Fibroblast of skin of abdomen (primary cell): ENCODE data around the gene FRMD1.
"Not testable (repeated sequence)": the region's sequence is repeated elsewhere in the genome, so short reads cannot be mapped to it uniquely, and the experiment has no call there.

Source experiments
- DNase-seq: peaks from one replicate; pipeline ENCODE4 v3.0.0-alpha.2; 2013

Gene FRMD1

DNA sequence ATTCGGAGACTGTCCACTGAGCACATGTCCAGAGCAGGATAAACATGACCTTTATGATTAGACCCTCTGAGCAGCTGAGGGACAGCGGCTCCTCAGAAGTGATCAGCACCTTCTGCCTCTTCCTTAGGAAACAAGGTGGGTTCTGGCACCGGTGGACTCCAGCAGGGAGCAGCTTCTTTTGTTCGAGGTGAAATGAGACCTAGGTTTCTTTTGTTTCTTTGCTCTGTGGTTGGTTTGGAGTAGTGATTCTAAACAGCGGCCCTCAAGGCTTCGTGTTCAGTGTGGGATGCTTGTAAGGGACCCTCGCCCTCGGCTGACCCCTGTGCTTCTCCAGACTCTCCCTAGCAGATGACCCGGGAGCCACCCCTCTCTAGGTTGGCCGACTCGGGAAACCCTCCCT is 14.6 kb upstream of the FRMD1 start:
- DNase-seq = no peak

DNA sequence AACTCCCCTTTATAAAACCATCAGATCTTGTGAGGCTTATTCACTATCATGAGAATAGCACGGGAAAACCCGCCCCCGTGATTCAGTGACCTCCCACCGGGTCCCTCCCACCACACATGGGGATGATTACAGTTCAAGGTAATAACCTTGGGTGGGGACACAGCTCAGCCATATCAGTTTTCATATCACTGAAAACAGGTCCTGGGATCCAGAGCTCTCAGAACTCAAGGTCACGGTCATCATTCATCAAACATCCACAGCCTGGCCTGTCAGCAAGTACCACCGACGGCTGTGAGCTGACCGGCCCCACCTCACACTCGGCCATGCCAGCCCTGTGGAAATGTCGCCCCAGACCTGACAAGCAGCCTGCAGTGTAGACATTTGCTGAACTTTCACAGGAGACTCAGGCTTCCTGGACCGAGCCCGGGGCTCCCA is 14.1 kb upstream of the FRMD1 start:
- DNase-seq = no peak

DNA sequence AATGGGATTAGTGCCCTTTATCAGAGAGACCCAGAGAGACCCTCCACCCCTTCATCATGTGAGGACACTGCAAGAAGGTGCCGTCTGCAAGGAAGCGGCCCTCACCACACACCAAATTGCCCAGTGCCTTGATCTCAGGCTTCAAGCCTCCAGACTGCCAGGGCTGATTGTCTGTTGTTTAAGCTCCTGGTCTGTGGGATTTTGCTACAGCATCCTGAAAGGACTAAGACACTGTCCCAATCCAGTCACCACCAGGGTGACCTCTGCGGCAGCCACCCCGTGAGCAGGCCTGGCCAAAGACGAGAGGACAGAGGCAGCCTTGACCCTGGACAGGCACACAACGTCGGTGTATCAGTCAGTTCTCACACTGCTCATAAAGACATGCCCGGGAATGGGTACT is 13.5 kb upstream of the FRMD1 start:
- DNase-seq = no peak

DNA sequence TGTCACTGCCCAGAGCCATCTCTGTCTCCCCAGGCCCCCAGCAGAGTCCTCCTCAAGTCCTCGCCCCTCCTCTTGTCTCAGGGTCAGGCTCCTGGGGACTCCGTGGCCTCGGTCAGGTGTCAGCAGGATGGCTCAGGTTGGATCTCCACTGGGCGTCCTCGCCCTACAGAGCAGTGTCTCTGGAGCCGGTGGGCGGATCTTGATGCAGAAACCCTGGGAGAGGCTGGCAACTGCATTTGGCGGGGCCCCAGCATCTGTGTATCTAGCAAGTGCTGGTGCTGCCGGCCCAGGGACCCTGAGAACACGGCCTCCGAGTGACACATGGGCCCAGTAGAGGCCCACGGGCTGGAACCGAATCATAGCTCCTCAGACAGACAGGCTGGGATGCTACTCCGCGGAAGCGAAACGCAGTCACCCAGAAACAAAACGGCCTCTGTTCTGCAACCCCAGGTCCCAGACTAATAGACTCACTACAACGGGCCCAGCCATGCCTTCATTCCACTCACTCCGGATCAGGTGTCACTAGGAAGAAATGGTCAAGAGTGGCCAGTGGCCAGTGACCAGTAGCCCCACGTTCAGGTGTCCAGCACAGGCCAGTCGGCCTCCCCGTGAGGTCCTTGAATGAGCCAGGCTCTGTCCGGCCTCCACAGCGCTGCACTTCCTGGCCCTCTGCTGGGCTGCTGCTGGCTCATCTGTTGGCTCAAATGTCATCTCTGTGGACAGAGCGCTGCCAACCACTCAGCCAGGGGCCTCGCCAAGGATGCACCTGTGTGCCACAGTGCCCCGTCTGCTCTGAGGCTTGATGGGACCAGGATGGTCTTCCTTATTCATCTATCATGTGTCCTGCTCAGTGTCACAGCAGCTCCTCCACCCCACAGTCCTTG is 12.6 kb upstream of the FRMD1 start:
- no peak for DNase-seq

DNA sequence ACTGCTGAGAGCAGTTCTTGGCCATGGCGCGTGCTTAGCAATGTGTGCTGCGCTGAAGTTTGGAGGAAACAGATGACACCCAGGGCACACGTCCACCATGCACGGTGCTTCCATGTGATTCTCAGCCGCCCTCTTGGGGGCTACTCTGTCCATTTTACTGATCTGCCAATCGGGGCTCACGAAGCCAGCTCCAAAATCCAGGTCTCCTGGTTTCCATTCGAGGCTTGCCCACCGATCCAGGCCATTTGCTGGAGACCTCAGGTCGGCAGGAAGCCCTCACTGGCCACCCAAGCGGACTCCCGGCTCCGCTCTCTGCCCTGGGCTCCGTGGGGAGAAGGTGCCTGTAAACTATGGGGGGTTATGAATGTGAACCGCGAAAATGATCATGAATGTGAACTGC is 11.7 kb upstream of the FRMD1 start:
- DNase-seq = no peak

DNA sequence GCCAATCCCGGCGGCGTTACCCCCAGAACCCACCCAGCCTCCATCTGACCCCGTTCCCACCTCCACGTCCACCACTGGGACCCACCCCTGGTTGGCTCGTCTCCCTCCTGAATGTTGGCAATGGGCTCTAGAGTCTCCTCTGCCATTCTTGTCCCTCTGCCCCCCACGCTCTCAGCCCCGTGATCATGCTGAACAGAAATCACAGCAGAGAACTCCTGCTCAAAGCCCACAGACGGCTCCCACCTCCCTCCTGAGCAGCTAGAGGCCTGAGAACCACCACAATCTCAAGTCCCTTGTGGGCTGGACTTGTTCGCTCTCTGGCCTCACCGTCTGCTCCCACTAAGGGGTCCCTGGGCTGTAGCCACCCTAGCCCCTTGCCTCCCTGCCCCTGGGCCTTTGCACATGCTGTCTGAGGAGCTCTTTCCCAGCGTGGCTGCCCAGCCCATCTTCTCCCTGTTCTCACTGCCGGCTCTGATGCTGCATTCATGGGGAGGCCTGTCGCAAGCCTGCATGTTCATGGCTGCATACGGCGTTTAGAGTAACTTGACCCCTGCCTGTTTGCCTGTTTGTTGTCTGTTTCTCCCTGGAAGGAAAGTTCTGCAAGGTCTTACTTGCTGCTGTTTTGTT is 11.2 kb upstream of the FRMD1 start:
- no peak for DNase-seq

DNA sequence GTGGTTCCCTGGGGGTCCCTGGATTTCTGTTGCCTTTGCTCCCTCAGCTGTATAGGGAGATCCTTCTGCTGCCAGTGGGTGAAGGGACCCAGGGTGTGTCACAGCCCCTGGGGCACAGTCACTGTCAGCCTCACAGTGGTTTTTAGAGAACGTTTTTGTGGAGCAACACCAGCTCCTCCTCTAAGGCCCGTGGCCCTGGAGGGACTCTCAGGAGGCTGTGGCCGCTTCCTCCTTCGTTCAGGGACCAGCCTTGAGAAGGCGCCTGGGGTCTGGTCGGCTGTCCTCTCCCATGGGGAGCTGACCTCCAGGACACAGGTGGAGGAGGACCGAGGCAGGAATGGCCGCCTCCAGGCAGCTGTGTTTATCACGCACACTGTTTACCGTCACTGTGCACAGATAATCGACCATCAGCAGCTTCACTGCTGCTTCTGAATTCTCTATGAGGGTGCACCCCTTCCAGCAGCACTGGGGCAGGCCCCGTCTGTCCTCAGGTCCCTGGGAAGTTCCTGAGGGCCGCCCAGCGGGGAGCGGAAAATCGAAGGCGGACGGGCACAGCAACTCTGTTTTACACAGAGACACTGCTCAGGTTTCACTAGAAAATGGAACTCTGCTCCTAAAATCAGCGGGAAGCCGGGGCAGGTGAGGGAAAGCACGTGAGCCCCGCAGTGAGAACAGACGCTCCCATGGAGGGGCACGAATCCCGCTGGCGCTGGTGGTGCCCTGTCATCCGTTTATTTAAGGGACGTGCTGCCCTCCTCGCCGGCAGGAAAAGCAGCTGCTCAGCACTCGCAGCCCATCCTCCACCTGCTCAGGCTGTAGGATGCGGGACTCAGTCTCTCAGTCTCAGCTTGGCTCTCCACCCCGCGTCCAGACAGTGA is 10.4 kb upstream of the FRMD1 start:
- DNase-seq = no peak

DNA sequence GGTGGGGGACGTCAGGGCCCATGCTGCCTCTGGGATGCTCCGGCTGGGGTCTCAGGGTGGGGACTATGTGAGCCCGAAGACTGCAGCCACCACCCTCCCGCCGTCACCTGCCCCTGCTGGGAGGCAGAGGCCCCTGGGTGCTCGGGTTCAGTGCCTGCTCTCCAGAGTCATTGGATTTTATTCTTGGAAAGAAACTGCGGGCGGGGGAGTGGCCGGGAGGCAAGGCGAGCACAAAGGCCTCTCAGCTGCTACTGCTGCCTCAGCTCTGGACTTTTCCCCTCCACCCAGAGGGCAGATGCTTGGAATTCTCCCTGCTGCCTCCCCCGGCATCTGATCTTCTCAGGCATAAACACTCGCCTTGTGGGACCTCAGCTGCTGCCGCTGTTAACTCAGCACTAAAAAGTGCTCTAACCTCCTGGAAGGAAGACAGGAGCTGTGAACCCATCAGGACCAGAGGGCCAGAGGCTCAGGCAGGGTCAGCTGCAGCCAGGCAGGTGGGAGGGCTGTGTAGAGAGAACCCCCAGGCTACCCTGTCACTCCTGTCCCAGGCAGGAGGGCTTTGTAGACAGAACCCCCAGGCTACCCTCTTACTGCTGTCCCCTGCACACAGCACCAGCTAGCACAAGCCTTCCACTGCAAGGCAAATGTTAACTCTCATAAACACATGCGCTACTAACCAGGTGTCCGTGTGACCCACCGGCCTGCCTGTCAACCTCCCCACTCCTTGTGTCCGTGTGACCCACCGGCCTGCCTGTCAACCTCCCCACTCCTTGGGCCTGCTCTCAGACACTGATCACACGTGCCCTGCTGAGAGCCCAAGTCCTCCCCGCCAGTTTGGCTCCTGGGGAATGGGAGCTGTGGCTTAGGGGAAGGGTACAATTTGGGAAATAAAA is 9.4 kb upstream of the FRMD1 start:
- peak; percentile 45 for DNase-seq

DNA sequence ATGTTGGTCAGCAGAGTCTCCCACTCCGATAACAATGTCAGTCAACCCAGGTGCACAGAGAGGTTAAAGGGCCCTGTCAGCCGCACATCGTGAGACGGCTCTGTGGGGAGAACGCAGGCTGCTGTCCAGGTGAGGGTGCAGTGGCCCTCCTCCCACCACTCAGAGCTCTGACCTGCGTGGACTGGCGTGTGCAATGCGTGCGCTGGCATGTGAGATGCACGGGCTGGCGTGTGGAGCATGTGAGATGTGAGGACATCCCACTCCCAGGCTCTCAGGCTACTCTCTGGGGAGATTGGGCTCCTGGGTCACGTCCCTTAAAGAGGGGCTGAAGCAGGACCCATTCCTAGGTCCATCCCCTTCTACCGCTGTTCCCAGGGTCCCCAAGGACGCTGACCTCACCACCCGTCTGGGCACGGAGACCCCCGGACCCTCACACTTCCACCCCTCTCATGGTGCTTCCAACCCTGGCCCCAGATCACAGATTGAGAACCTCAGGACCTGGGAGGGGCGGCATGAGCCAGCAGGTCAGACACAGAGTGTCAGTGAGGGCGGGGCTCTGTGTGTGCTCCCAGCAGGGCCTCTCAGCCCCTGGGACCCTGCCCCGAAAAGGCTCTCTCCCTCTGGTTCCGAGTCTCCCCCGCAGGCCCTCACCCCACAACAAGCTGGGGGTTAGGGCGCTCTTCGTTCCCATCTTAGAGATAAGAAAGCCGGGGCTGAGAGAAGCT is 8.6 kb upstream of the FRMD1 start:
- DNase-seq = no peak

DNA sequence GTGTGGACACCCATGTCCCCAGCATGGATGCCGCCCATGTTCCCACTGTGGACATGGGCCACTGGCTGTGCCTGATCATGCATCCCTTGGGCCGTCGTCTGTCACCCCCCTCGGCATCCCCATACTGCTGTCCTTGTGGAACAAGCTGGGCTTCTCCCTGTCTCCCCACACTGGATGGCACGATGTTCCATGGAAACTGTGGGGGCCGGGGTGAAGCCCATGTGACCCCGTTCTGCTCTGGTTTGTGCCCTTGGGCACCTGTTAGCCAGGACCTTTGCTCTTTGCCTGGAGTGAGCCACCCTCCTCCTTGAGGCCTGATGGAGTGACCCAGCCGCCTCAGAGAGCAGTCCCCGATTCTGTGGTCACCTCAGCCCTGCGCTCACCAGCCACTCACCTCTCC is 7.6 kb upstream of the FRMD1 start:
- no peak for DNase-seq

DNA sequence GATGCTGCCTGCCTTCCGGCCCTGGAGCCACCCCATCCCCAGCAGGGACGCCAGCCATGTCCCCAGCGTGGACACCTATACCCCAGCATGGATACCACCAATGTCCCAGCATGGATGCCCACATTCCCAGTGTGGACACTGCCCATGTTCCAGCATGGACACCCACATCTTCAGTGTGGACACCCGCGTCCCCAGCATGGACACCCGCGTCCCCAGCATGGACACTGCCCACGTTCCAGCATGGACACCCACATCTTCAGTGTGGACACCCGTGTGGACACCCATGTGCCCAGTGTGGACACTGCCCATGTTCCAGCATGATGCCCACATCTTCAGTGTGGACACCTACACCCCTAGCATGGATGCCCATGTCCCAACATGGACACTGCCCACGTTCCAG is 7.1 kb upstream of the FRMD1 start:
- no peak for DNase-seq

DNA sequence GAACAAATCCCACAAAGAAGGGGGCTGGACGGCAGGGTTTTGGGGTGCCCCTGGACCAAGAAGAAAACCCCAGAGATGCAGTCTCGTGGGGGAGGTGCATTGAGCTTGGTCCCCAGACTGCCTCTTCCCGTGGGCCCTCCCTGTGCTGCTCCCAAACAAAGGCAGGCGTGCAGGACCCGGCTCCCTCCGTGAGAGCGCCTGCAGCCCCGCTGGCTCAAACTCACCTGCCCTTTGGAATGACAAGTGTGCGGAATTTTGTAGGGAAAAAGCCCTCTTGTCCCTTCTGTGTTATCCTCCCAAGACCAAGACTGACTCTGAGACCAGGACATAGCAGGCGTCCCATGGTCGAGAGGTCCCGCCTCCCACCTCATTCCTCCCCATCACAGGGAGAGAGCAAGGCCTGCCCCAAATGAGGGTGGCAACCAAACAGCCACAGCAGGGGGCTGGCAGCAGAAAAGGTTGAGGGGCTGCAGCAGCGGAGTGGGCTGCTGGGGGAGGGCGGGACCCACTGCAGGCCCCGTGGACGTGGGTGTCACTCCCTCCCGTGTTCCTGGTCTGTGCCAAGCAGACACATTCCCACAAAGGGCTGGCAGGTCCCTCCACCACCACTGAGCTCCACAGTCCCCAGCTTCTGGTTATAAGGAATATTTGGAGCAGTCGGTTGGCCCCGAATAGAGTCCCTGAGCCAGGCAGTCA is 5.6 kb upstream of the FRMD1 start:
- no peak for DNase-seq

DNA sequence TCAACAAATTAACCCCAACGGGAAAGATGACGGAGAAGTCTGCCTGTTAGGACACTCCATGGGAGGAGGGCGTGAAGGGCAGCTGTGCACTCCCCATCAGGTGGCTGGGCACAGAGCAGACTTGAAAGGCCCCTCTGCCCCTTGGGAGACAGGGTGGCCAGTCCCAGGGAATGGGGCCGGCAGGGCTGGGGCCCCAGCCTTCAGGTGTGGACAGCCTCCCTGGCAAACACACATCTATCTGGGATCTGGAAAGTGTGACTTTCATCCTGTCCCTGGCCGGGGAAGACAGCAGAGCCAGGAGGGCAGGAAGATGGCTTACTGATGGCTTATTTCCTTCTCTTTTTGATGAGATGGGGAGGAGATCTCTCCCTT is 4.5 kb upstream of the FRMD1 start:
- no peak for DNase-seq

DNA sequence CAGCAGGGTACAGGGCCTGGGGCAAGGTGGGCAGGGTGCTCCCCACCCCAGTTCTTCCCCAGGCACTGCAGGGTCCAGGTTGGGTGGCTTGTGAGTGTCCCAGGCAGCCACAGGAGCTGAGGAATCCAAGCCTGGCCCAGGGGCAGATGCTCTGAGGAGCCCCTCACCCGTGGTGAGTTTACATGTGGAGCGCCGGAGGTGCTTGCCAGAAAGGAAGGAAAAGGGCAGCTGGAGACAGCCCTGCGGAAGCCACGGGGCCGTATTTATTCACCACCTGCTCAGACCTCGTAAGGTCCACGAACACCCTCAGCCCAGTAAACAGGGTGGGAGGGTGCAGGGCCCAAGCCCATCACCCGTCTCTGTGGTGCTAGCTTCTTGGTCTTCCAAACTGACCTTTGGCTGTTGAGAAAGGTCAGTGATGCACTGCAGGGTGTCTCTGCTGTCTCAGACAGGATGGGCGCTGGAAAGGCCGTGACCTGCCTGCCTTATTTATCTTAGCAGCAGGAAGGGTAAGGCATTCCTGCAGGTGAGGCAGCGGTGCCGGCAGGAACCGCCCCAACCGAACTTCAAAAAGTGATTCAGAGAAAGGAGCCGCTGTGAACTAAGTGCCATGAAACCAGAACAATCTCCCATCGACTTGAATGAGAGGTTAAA is 4.0 kb upstream of the FRMD1 start:
- DNase-seq = no peak

DNA sequence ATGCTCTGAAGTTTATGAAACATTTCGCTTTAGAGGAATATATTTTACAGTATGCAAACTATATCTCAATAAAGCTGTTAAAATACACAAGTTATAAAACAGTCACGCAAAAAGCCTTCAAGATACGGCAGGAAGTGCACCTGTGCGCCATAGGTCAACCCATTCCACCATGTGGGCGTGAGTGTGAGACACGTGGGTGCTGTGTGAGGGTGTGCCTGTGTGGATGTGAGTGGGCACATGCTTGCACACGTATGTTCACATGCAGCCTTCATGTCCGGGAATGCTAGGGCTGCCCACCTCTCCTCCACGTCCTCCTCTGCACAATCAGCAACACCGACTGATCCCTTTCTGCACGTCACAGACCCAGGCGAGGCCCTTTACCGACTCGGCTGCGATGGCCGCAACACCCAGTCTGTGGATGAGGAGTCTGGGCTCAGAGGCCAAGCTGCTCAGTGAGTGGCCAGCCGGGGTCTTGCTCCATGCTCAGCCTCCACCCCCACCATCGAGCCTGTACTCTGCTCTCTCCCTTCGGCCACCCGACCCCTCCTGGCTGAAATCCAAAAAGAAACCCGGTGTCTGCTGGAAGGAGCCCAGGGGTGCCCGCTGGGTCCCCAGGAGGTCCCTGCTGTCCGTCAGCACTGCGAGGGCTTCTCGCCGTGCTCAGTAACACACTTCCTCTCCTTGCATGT is 3.0 kb upstream of the FRMD1 start:
- DNase-seq = no peak

DNA sequence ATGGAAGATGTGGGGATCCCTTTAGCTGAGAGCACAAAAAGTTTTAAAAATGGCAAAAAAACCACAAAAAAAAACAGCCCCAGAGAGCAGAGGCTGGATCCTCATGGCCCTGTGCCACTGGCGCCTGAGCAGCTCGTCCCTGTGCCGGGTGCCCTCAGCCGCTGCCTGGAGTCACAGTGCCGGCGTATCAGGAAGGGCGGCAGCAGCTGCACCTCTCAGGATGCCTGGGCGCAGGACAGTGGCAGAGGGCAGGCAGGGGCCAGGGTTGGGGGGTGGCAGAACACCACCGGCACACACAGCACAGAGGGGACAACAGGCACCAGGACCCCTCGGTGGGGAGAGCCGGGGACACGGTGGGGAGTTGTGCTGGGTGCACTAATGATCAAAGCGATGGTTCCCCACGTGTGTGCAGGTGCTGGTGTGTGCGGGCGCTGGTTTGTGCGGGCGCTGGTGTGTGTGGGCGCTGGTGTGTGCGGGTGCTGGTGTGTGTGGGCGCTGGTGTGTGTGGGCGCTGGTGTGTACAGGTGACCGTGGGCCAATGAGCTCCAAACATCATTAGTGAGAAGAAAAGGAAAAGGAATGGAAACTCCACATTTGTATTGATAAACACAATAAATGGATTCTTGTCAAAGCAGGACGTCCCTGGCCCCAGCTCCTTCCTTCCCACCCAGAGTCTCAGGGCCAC is 1.5 kb upstream of the FRMD1 start:
- DNase-seq = no peak

DNA sequence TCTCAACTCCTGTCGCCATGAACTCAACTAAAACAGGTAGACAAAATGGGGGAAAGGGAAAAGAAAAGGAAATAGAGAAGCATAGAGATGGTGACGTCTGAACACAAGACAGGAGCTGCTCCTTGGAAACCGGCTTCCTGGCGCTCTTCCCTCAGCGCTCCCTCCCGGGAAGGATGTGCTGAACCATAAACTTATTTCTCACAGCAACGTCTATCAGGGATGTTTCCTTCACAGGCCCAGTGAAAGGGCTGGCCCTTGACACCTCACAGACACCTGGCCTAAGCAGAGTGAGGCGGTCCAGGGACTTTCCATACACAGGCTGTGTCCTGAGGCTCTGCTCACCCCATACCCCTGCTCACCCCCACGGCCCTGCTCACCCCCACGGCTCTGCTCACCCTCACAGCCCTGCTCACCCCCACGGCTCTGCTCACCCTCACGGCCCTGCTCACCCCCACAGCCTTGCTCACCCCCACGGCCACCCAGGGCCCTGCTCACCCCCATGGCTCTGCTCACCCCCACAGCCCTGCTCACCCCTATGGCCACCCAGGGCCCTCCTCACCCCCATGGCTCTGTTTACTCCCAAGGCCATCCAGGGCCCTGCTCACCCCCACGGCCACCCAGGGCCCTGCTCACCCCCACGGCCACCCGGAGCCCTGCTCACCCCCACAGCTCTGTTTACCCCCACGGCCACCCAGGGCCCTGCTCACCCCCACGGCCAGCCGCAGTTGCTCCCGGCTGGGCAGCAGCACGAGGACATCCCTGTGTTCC is 653 bp downstream of the FRMD1 start:
- no peak for DNase-seq

DNA sequence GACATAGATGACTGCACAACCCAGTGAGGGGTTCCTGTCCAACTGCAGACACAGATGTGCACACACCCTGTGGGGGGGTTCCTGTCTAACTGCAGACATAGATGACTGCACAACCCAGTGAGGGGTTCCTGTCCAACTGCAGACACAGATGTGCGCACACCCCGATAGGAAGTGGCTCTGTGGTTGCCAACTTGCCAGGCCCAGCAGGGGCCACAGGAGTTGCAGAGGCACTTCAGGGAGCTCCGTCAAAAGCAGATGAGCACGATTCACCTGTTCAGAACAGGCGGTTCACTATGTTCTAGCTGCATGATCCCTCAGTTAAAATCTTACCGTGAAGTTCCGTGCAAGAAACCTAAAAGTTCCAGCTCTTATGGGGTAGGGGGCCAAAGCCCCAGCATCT is 1.6 kb downstream of the FRMD1 start:
- not testable (repeated sequence) for DNase-seq
